IMR-90 (cell line): ENCODE results near the gene IQCM. TPM values are rescaled to one million over a fixed set of nuclear protein-coding genes. Genes with fewer than 3 reads are reported as not detected.

Experiments used
- ATAC-seq: fragments of 200-7000 bp; cut with Tn5 transposase; 2 replicates; pipeline ENCODE4 v1.9.1; 2020; ENCODE audit warnings: low read depth, mild to moderate bottlenecking, moderate library complexity
- BruUV-seq: library from RNA; stranded (reverse); fragments of 400-500 nt; replicated peaks from 2 replicates; lab custom pipeline; 2021; lab: Mats Ljungman, UMichigan
- CTCF ChIA-PET: fragments of 300-600 bp; formaldehyde crosslinking; extraction: SDS; loops from one replicate; lab custom pipeline; 2021; ENCODE audit warnings: antibody characterized with exemption; lab: Yijun Ruan, JAX
- POLR2A ChIA-PET: fragments of 300-600 bp; sonication (Branson Sonifier 250); formaldehyde crosslinking; loops from one replicate; lab custom pipeline; 2022; ENCODE audit warnings: antibody characterized with exemption; ENCODE audit not compliant: unreplicated experiment; lab: Charles Lee
- DNase-seq: peaks from one replicate; pipeline ENCODE4 v3.0.0; 2013
- H2AFZ ChIP-seq: replicated peaks from 2 replicates; pipeline ENCODE3; 2013; ENCODE audit warnings: low read length, mild to moderate bottlenecking; ENCODE audit not compliant: poor library complexity
- H2AK5ac ChIP-seq: 2 replicates; pipeline ENCODE4 v1.6.1; 2013; ENCODE audit warnings: low read depth, low read length, inconsistent platforms
- H2AK9ac ChIP-seq: replicated peaks from 2 replicates; pipeline ENCODE3; 2013; ENCODE audit warnings: mild to moderate bottlenecking, low read depth, low read length, moderate library complexity; ENCODE audit not compliant: poor library complexity
- H2BK120ac ChIP-seq: 2 replicates; pipeline ENCODE4 v1.6.1; 2013; ENCODE audit warnings: low read depth, low read length, inconsistent platforms
- H2BK15ac ChIP-seq: 3 replicates; pipeline ENCODE4 v1.6.1; 2013; ENCODE audit warnings: low read depth, low read length, inconsistent platforms
- H2BK20ac ChIP-seq: 2 replicates; pipeline ENCODE4 v1.6.1; 2013; ENCODE audit warnings: low read depth, mild to moderate bottlenecking, inconsistent platforms, low read length, moderate library complexity
- H2BK5ac ChIP-seq: 2 replicates; pipeline ENCODE4 v1.6.1; 2013; ENCODE audit warnings: mild to moderate bottlenecking, low read depth, low read length, inconsistent platforms; ENCODE audit not compliant: poor library complexity, severe bottlenecking
- H3K14ac ChIP-seq: replicated peaks from 2 replicates; pipeline ENCODE4 v1.6.1; 2013; ENCODE audit warnings: low read depth, low read length, inconsistent platforms
- H3K18ac ChIP-seq: 2 replicates; pipeline ENCODE4 v1.6.1; 2013; ENCODE audit warnings: low read depth, low read length, control low read depth
- H3K23ac ChIP-seq: 2 replicates; pipeline ENCODE4 v1.6.1; 2013; ENCODE audit warnings: low read depth, low read length, inconsistent platforms
- H3K27ac ChIP-seq: 2 replicates; pipeline ENCODE4 v1.5.1; 2013; ENCODE audit warnings: mild to moderate bottlenecking, control low read depth, low read length; ENCODE audit not compliant: insufficient read depth
- H3K27me3 ChIP-seq: 2 replicates; pipeline ENCODE4 v1.6.1; 2013; ENCODE audit warnings: low read length; ENCODE audit not compliant: control insufficient read depth, insufficient read depth
- H3K36me3 ChIP-seq: 2 replicates; pipeline ENCODE4 v1.6.1; 2013; ENCODE audit warnings: low read length, mixed read lengths; ENCODE audit not compliant: control insufficient read depth, insufficient read depth
- H3K4ac ChIP-seq: 2 replicates; pipeline ENCODE4 v1.6.1; 2013; ENCODE audit warnings: low read depth, low read length, inconsistent platforms
- H3K4me1 ChIP-seq: 2 replicates; pipeline ENCODE4 v1.6.1; 2013; ENCODE audit warnings: low read length, mixed read lengths; ENCODE audit not compliant: control insufficient read depth, insufficient read depth
- H3K4me2 ChIP-seq: 2 replicates; pipeline ENCODE4 v1.6.1; 2013; ENCODE audit warnings: low read depth, mild to moderate bottlenecking, control low read depth, low read length, moderate library complexity
- H3K4me3 ChIP-seq: 2 replicates; pipeline ENCODE4 v1.5.1; 2013; ENCODE audit warnings: low read depth, mild to moderate bottlenecking, control low read depth, low read length, moderate library complexity; ENCODE audit not compliant: insufficient read depth
- H3K56ac ChIP-seq: 2 replicates; pipeline ENCODE4 v1.6.1; 2013; ENCODE audit warnings: low read length, inconsistent platforms; ENCODE audit not compliant: insufficient read depth; ENCODE audit errors: extremely low read depth
- H3K79me1 ChIP-seq, 2 experiments: 2 replicates each; pipeline ENCODE4 v1.6.1; 2013; ENCODE audit warnings: low read length in 2 of 2, inconsistent platforms in 1 of 2, low read depth in 1 of 2
- H3K9ac ChIP-seq: 2 replicates; pipeline ENCODE4 v1.6.1; 2013; ENCODE audit warnings: low read depth, low read length, control low read depth
- H3K9me1 ChIP-seq: 2 replicates; pipeline ENCODE4 v1.6.1; 2013; ENCODE audit warnings: low read length, inconsistent platforms; ENCODE audit not compliant: insufficient read depth
- H3K9me3 ChIP-seq: 2 replicates; pipeline ENCODE4 v1.6.1; 2013; ENCODE audit warnings: low read length; ENCODE audit not compliant: control insufficient read depth, insufficient read depth
- H4K20me1 ChIP-seq: 2 replicates; pipeline ENCODE4 v1.6.1; 2013; ENCODE audit warnings: low read length, inconsistent platforms; ENCODE audit not compliant: insufficient read depth
- H4K5ac ChIP-seq: 2 replicates; pipeline ENCODE4 v1.6.1; 2013; ENCODE audit warnings: mild to moderate bottlenecking, low read depth, low read length, control low read depth
- H4K8ac ChIP-seq, 2 experiments: 2 replicates each; pipeline ENCODE4 v1.6.1; 2013; ENCODE audit warnings: low read depth in 2 of 2, low read length in 2 of 2, control low read depth in 1 of 2, inconsistent platforms in 1 of 2
- H4K91ac ChIP-seq: 2 replicates; pipeline ENCODE4 v1.6.1; 2013; ENCODE audit warnings: low read depth, low read length, inconsistent platforms; ENCODE audit not compliant: insufficient read depth
- CEBPB ChIP-seq: IDR thresholded peaks from 2 replicates; pipeline ENCODE4 v1.6.1; 2012; ENCODE audit warnings: low read depth, low read length, improper control_type of control experiment
- FOS ChIP-seq: fragments of 150-350 bp; IDR thresholded peaks from 2 replicates; pipeline ENCODE4 v1.6.1; 2016; ENCODE audit warnings: low read depth, low read length
- dilution Hi-C: fragments of 300-500 bp; cut with HindIII; formaldehyde crosslinking; loops from one replicate; pipeline ENCODE4 v1.14.3; 2018; ENCODE audit warnings: low sequenced_read_pairs; ENCODE audit not compliant: unreplicated experiment
- in situ Hi-C: fragments of 300-500 bp; cut with MboI; formaldehyde crosslinking; loops from 3 replicates; pipeline ENCODE4 v1.14.3; 2019; ENCODE audit warnings: low sequenced_read_pairs, inconsistent platforms, mixed read lengths
- intact Hi-C: fragments of 100-400 bp; cut with micrococcal nuclease; formaldehyde crosslinking; loops from 2 replicates; pipeline ENCODE4 v1.10.0; 2022
- polyA plus RNA-seq, 3 experiments: library from polyadenylated mRNA; depleted of rRNA; stranded (reverse); fragments of >200 nt; gene quantifications; 2 replicates each; pipeline ENCODE4 v1.2.3, GENCODE V29; 2012; ENCODE audit warnings: low replicate concordance in 1 of 3
- total RNA-seq: library from RNA; depleted of rRNA; stranded (reverse); fragments of >200 nt; gene quantifications from 2 replicates; pipeline ENCODE4 v1.2.3, GENCODE V29; 2012

The IQCM gene
- total and polyA plus RNA-seq, 2 of the 4 experiments (the other 2 are of a cell fraction), result not detected

GRCh38 chr4:149604827-149605226 lies 210.8 kb downstream of the IQCM start:
- no peak overlapping the region for H4K5ac ChIP-seq
- ATAC-seq, result no peak
- in situ Hi-C loops, result no loop called here

More at GRCh38 chr4:149604827-149605226, 210.8 kb downstream of the IQCM start:
- no peak overlapping the region for H4K8ac ChIP-seq
- ChIA-PET POLR2A (no interaction called here), CTCF (no interaction called here)
- no peak for DNase-seq
- no peak overlapping the region for H2BK5ac ChIP-seq
- H4K91ac ChIP-seq, result no peak overlapping the region
- no peak overlapping the region for H3K23ac ChIP-seq
- no peak overlapping the region for H2BK15ac ChIP-seq
- H3K27me3 ChIP-seq, result no peaks in the 10 kb centered on the region
- no peaks in the 10 kb centered on the region for H4K20me1 ChIP-seq
- no peak overlapping the region for H3K4me2 ChIP-seq
- H3K9ac ChIP-seq, result no peak overlapping the region
- no peaks in the 10 kb centered on the region for H3K9me3 ChIP-seq
- H2AFZ ChIP-seq, result no peak overlapping the region
- no peaks in the 10 kb centered on the region for H3K9me1 ChIP-seq
- H2AK9ac ChIP-seq, result no peak overlapping the region
- H3K27ac ChIP-seq, result no peak overlapping the region
- TF ChIP-seq FOS, result no peak
- peak; percentile 67; the same call in 1 of the 2 replicates for TF ChIP-seq CEBPB
- intact Hi-C loops, result no loop called here
- no peaks in the 10 kb centered on the region for H3K4me1 ChIP-seq
- H3K4ac ChIP-seq, result no peak overlapping the region
- no peak overlapping the region for H2BK20ac ChIP-seq
- no peak overlapping the region for H3K4me3 ChIP-seq
- no TSS peak for BruUV-seq
- H3K56ac ChIP-seq, result no peak overlapping the region
- no peaks in the 10 kb centered on the region for H3K36me3 ChIP-seq
- H2AK5ac ChIP-seq, result no peak overlapping the region
- H3K18ac ChIP-seq, result no peak overlapping the region
- dilution Hi-C loops, result no loop called here
- no peak overlapping the region for H2BK120ac ChIP-seq
- no peak overlapping the region for H3K14ac ChIP-seq
- no peaks in the 10 kb centered on the region for H3K79me1 ChIP-seq
